Tibial artery (tissue), 4 donors: ENCODE results near the gene DNAJC4.
A peak's percentile ranks its signal among the peaks of the same experiment; 100 is the strongest.

Experiments
- DNase-seq, 2 donors: peaks; one replicate each; pipeline ENCODE4 v3.0.0-alpha.2; 2019
- H3K27ac ChIP-seq, 2 donors: fragments of 200-600 bp; sonication (generic) in 1 of 2; 1 replicate in 1 of 2; 2 replicates in 1 of 2; pipeline ENCODE4 v1.5.1; 2018 to 2019; ENCODE audit warnings: mild to moderate bottlenecking in 1 of 2
- H3K27me3 ChIP-seq, 2 donors: fragments of 200-600 bp; sonication (generic) in 1 of 2; one replicate each; pipeline versions ENCODE4 v1.5.1 to v1.6.0; 2016 to 2019
- H3K36me3 ChIP-seq, 3 donors: fragments of 200-600 bp; sonication (generic) in 2 of 3; one replicate each; pipeline ENCODE4 v1.5.1; 2016 to 2019; ENCODE audit warnings: mild to moderate bottlenecking in 2 of 3
- H3K4me1 ChIP-seq, 4 donors: fragments of 200-600 bp; sonication (generic) in 2 of 4; 1 replicate in 3 of 4; 2 replicates in 1 of 4; pipeline ENCODE4 v1.5.1; 2016 to 2019
- H3K4me3 ChIP-seq, 2 donors: fragments of 200-600 bp; sonication (generic) in 1 of 2; 1 replicate in 1 of 2; 2 replicates in 1 of 2; pipeline ENCODE4 v1.5.1; 2018 to 2019; ENCODE audit warnings: mild to moderate bottlenecking in 2 of 2
- H3K9me3 ChIP-seq, 3 donors: fragments of 200-600 bp; sonication (generic) in 1 of 3; one replicate each; pipeline ENCODE4 v1.5.1; 2016 to 2019
- CTCF ChIP-seq, 2 experiments: fragments of 200-600 bp in 1 of 2; fragments of 450-650 bp in 1 of 2; IDR thresholded peaks; one replicate each; pipeline ENCODE4 v1.5.1; 2017 to 2019; ENCODE audit warnings: antibody characterized with exemption in 2 of 2, mild to moderate bottlenecking in 1 of 2, moderate library complexity in 1 of 2
- intact Hi-C: fragments of 100-400 bp; cut with DNase I; formaldehyde crosslinking; loops from one replicate; pipeline ENCODE4 v1.15.0; 2023; ENCODE audit warnings: low total_unique reads

The DNAJC4 gene

GRCh38 chr11:64231546-64231945 lies 1.2 kb downstream of the DNAJC4 start:
- no peaks in the 10 kb centered on the region for H3K27me3 ChIP-seq
- no peak for TF ChIP-seq CTCF (IDR thresholded peaks at IDR 0.05)
- H3K27ac ChIP-seq, result peak overlapping the region in 1 of 2 donors; percentile 88
- H3K4me3 ChIP-seq, result no peak overlapping the region
- peaks cover 7 to 72% (median 59%) of the 10 kb centered on the region in 4 donors for H3K4me1 ChIP-seq
- intact Hi-C loops, result no loop called here
- H3K36me3 ChIP-seq, result peaks cover 0 to 5% (median under 1%) of the 10 kb centered on the region in 3 donors
- H3K9me3 ChIP-seq, result no peaks in the 10 kb centered on the region
- no peak for DNase-seq

- H3K27ac ChIP-seq, result peak overlapping the region in 1 of 2 donors; percentile 93
- H3K4me1 ChIP-seq, result peaks cover 7 to 64% (median 52%) of the 10 kb centered on the region in 4 donors
- TF ChIP-seq CTCF (IDR thresholded peaks at IDR 0.05), result no peak
- DNase-seq, result no peak
- intact Hi-C loops, result no loop called here
- no peaks in the 10 kb centered on the region for H3K9me3 ChIP-seq
- no peak overlapping the region for H3K4me3 ChIP-seq
- no peaks in the 10 kb centered on the region for H3K27me3 ChIP-seq
- H3K36me3 ChIP-seq, result peaks cover 0 to 9% (median 7%) of the 10 kb centered on the region in 3 donors
Observed at GRCh38 chr11:64232182-64232966, 2.0 kb downstream of the DNAJC4 start.

GRCh38 chr11:64232967-64233315 lies 2.6 kb downstream of the DNAJC4 start:
- Histone ChIP-seq H3K4me1 (peaks cover 7 to 59% (median 46%) of the 10 kb centered on the region in 4 donors), H3K36me3 (peaks cover under 1 to 15% (median 13%) of the 10 kb centered on the region in 3 donors), H3K4me3 (no peak overlapping the region), H3K27me3 (no peaks in the 10 kb centered on the region), H3K9me3 (no peaks in the 10 kb centered on the region), H3K27ac (peak overlapping the region in 1 of 2 donors; percentile 93)
- no peak for TF ChIP-seq CTCF (IDR thresholded peaks at IDR 0.05)
- DNase-seq, result no peak
- intact Hi-C loops, result no loop called here

GRCh38 chr11:64233913-64234586 lies 3.7 kb downstream of the DNAJC4 start, which contains the start of gene VEGFB:
Gene VEGFB (plus strand): TSS chr11:64234584. CDS start chr11:64234834, 250 bp downstream.
- no peaks in the 10 kb centered on the region for H3K9me3 ChIP-seq
- peak within 1 kb of the TSS; percentile 96 to 98 for H3K27ac ChIP-seq
- peak; percentile 75 to 91 for DNase-seq
- intact Hi-C loops, result no loop called here
- peak within 1 kb of the TSS; percentile 87 to 93 for H3K4me3 ChIP-seq
- no peaks in the 10 kb centered on the region for H3K27me3 ChIP-seq
- no peak for TF ChIP-seq CTCF (IDR thresholded peaks at IDR 0.05)
- H3K36me3 ChIP-seq, result peaks cover 6 to 26% (median 16%) of the 10 kb centered on the region in 3 donors
- peaks cover 7 to 56% (median 45%) of the 10 kb centered on the region in 4 donors for H3K4me1 ChIP-seq

- Histone ChIP-seq H3K36me3 (peaks cover 6 to 29% (median 16%) of the 10 kb centered on the region in 3 donors), H3K4me3 (peak overlapping the region; percentile 87 to 93), H3K27ac (peak overlapping the region; percentile 96 to 98), H3K9me3 (no peaks in the 10 kb centered on the region), H3K4me1 (peaks cover 7 to 52% (median 38%) of the 10 kb centered on the region in 4 donors), H3K27me3 (no peaks in the 10 kb centered on the region)
- no peak for TF ChIP-seq CTCF (IDR thresholded peaks at IDR 0.05)
- peak; percentile 53 to 87 for DNase-seq
- intact Hi-C loops, result no loop called here
Observed at GRCh38 chr11:64234647-64235379, 4.5 kb downstream of the DNAJC4 start.
